OCI-LY1 (cell line): ENCODE data around the gene VWA8.

Experiments
- EZH2 ChIP-seq: fragments of 200-600 bp; sonication (generic), shearing (Covaris generic); IDR thresholded peaks from 2 replicates; pipeline ENCODE4 v1.8.0; 2017; ENCODE audit warnings: borderline replicate concordance, mixed run types, mild to moderate bottlenecking, antibody characterized with exemption, low read length, moderate library complexity, mixed read lengths
- TF ChIP-seq, protein P1 (sequence below): fragments of 200-600 bp; sonication (generic), shearing (Covaris generic); IDR thresholded peaks from 2 replicates; pipeline ENCODE4 v1.5.1; 2017; ENCODE audit warnings: mild to moderate bottlenecking, antibody characterized with exemption, low read length, moderate library complexity, mixed read lengths

DNA sequence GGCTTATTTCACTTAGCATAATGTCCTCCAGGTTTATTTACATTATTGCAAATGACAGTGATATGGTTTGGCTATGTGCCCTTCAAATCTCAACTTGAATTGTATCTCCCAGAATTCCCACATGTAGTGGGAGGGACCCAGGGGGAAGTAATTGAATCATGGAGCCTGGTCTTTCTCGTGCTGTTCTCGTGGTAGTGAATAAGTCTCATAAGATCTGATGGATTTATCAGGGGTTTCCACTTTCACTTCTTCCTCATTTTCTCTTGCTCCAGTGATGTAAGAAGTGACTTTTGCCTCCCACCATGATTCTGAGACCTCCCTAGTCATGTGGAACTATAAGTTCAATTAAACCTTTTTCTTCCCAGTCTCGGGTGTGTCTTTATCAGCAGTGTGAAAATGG lies 109.6 kb downstream of the VWA8 start:
- TF ChIP-seq, protein P1, sequence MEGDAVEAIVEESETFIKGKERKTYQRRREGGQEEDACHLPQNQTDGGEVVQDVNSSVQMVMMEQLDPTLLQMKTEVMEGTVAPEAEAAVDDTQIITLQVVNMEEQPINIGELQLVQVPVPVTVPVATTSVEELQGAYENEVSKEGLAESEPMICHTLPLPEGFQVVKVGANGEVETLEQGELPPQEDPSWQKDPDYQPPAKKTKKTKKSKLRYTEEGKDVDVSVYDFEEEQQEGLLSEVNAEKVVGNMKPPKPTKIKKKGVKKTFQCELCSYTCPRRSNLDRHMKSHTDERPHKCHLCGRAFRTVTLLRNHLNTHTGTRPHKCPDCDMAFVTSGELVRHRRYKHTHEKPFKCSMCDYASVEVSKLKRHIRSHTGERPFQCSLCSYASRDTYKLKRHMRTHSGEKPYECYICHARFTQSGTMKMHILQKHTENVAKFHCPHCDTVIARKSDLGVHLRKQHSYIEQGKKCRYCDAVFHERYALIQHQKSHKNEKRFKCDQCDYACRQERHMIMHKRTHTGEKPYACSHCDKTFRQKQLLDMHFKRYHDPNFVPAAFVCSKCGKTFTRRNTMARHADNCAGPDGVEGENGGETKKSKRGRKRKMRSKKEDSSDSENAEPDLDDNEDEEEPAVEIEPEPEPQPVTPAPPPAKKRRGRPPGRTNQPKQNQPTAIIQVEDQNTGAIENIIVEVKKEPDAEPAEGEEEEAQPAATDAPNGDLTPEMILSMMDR, result no peak
- no peak for TF ChIP-seq EZH2
